Stimulated activated naive CD8-positive, alpha-beta T cell treated with anti-CD3 and anti-CD28 coated beads, Interleukin-15, Interleukin-2, amounts not matched to agents 100 U/mL and 50 U/mL, for 24 hours (primary cell): ENCODE measurements around the gene THSD7B.

Experiments
- ATAC-seq: fragments of 150-1000 bp; cut with Tn5 transposase; one replicate; pipeline ENCODE4 v1.10.0; 2021
- DNase-seq: peaks from one replicate; pipeline ENCODE4 v3.0.0; 2021

Gene THSD7B

DNA sequence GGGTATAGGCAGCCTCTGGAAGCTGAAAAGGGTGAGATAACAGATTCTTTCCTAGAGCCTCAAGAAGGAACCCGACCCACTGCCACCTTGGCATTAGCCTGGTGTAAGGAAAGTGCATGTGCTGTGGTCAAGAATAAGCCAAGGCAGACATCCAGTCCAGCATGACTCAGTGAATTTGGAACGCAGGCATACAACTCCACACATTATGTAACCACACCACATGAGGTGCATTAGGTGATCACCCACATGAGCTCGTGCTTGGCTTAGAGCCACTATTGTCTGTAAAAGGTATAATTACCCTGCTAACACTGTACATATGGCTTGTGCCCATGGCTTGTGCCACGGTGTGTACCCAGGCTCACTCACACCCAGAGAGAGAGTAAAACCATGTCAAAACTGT, 615.3 kb downstream of the THSD7B start:
- ATAC-seq: no peak
- no peak for DNase-seq

DNA sequence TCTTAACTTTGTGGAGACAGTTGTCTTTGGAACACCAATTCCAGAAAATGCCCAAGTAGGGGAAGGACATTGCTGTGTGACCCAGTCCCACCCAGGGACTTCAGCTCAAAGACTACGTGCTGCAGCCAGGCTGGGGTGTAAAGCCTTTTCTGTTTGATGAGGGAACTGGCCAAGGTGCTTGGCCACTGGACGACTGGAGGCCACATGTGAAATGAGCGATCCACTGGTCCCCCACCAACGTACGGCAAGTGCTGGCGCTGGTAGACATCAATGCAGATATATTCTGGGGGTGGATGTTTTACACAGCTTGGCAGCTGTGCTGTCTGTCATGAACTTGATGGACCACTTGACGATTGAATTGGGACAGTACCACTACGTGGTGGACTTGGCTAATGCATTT, 616.4 kb downstream of the THSD7B start:
- no peak for ATAC-seq

DNA sequence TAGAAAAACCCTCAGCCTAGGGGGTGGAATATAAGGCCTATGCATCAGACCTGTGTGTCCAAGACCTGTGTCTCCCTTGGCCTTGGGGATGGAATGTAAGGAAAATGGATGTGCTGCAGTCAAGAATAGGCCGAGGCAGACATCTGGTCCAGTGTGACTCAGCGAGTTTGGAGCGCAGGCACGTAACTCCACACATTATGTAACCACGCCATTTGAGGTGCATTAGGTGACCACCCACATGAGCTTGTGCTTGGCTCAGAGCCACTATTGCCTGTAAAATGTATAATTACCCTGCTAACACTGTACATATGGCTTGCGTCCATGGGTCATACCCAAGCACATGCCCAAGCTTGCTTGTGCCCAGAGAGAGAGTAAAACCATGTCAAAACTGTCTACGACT, 618.0 kb downstream of the THSD7B start:
- no peak for DNase-seq
- no peak for ATAC-seq

More for the DNA sequence above, 616.4 kb downstream of the THSD7B start:
- DNase-seq: no peak

DNA sequence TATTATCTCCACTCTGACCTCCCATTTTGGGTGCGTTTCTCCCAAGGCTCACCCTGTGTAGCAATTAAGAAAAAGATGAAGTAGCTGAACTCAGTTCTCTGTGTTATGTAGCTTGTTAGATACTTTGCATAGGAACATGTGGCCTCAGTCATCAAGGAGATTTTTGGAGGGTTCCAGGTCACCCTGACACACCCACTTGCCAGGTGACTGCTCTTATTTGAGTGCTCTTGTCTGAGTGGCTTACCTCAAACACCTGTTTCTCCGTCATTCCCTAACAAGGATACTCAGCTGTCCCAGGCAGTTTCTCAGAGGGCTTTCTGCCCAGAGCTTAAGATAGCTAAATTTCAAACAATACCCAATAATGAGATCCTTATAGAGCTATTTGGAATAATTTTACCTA, 621.7 kb downstream of the THSD7B start:
- ATAC-seq: no peak

DNA sequence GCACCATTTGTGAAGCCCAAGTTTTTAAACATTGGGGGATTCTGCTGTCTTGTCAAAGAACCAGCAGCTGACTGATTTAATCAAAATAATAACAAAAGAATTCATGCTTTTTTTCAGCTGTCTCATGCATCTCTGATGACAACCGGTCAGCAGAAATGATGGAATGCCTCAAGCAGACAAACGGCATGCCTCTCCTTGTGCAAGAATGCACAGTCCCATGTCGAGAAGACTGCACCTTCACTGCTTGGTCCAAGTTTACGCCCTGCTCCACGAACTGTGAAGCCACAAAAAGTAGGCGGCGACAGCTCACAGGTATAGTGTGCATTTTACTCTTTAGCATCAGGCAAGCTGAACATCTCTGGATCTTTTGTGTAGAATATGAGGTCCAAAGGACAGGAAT, 640.2 kb downstream of the THSD7B start:
- ATAC-seq: no peak

More for the DNA sequence above, 621.7 kb downstream of the THSD7B start:
- no peak for DNase-seq

DNA sequence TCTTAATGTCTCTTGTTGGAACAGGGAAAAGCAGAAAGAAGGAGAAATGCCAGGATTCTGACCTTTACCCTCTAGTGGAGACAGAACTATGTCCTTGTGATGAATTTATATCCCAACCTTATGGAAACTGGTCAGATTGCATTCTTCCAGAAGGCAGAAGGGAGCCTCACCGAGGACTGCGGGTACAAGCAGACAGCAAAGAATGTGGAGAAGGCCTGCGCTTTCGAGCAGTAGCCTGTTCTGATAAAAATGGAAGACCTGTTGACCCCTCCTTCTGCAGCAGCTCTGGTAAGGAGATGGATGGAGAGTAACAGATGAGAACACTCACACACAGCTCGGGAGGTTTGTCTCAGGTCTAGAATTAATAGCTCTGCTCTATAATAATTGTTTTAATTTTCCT, 646.2 kb downstream of the THSD7B start:
- ATAC-seq (no peak), DNase-seq (no peak)

More for the DNA sequence above, 640.2 kb downstream of the THSD7B start:
- no peak for DNase-seq

DNA sequence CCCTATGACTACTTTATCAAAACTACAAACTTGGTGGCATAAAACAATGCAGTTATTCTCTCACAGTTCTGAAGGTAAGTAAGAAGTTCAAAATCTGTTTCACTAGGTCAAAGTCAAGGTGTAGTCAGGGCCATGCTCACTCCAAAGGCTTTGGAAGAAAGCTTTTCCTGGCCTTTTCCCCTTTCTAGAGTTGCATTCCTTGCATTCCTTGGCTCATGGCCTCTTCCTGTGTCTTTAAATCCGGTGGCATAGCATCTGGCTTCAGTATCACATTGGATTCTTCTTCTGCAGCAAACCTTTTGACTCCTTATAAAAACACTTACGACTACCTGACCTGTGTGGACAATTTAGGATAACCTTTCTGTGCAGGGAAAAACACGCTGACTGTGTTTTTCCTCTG, 655.4 kb downstream of the THSD7B start:
- DNase-seq: no peak
- no peak for ATAC-seq

DNA sequence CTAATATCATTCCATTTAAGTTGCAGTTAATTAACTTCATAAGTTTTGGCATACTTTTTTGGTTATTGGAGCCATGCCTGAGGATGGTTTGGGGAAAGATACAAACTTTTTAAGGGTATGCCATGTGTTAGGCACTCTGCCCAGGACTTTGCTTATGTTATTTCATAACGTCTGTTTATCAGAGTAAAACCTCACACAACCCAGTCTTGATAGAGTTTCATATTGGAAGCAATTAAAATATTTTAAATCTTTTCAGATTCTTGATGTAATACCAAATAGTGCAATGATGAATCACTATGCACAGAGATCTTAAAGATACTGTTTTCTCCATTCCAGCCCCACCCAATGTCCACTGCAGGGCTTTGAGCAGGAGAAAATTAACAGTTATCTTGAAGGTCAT, 669.8 kb downstream of the THSD7B start:
- DNase-seq (no peak), ATAC-seq (no peak)

DNA sequence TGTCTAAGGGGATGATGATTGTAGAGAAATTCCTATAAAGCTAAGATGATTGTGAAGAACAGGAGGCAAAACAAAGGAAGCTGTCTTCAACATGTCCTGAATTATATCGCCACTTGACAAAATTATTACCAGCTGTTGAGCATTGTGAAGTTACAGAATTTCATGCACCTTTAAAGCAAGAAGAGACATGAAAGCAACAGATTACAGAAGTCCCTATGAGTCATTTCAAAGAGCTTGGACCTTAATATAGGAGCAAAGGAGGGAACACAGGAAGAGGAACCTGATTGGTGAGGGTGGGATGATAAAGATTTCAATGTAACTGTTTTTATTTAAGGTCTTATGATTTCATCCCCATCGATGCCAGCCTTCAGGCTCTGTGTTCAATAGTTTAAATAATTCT, 672.0 kb downstream of the THSD7B start:
- no peak for ATAC-seq
- no peak for DNase-seq

DNA sequence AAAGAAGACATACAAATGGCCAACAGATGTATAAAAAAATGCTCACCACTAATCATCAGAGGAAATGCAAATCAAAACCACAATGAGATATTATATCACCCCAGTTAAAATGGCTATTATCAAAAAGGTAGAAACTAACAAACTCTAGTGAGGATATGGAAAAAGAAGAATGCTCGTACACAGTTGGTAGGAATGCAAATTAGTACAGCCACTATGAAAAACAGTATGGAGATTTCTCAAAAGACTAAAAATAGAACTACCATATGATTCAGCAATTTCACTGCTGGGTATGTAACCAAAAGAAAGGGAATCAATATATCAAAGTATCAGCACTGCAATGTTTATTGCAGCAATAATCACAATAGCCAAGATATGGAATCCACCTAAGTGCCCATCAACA, 679.6 kb downstream of the THSD7B start:
- no peak for ATAC-seq
- DNase-seq: no peak

DNA sequence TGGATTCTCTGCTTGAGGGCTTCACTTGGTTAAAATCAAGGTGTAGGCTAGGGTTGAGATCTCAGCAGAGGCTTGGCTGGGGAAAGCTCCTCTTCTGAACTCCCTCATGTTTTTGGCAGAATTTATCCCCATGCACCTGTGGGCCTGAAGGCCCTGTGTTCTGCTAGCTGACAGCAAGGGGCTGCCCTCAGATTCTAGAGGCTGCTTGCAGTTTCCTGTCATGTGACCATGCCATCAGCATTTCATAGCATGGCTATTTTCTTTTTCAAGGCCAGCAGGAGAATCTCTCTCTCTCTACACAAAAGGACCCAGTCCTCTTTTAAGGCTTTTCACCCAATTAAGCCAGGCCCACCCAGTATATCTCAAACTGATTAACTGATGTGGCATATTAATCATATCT, 684.1 kb downstream of the THSD7B start:
- no peak for ATAC-seq
- DNase-seq: no peak

DNA sequence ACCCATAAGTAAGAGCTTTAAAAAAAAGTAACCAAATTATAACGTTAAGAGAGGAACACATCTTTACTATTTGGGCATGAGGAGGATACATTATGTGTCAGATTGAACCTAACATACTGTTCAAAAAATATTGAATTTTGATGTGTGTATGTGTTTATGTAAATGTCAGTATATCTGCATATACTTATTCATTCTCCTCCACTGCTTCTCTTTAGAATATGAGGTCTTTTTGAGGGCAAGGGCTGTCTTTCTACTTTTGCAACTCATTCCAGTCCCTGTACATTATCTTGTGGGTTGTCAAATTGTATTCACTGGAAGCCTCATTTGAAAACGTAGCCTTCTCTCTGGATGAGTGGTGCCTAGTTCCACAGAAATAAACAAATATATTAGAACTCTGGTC, 689.5 kb downstream of the THSD7B start:
- ATAC-seq: no peak
- DNase-seq: no peak

DNA sequence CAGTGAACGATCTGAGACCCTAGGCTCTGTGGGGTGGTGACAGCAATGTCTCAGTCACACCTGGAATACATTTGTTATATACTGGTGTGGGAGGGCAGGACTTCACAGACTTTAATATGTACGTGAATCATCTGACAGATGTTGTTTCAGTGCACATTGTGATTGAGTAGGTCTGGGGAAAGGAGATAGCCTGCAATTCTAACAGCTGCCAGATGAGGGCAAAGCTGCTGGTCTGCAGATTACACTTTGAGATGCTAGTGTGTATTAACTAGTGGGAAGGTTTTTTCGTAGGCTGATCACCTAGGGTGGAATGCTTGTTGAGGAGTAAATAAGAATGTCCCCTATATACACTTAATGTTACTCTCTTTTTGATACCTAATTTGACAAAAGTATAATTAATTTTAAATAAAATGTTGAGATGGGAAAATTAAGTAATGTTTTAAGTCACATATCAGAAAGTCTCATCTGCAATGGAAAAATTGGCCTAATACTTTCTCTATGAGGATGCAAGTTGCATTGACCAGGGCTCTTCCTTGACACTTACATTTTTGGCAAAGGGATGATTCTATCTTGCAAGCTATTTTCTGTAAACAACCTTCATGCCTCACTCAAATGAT, 702.0 kb downstream of the THSD7B start:
- ATAC-seq: no peak
- DNase-seq: no peak

DNA sequence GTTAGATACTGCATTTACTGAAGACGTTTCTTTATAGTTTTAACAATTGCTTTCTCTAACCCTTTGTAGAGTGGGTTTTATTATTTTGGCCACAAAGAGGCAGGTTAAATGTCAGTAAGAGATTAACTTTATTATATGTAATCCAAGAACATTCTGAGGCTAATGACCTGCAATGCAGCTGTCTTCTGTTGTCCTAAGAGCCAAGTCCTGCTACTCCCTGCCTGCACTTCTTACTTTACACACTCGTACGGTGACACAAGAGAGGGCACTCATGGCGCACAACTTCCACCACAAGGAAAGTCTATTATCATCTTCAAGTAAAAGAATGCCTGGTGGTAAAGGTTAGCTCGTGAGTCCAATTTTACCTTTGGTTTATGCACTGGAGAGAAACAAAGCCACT, 727.9 kb downstream of the THSD7B start:
- no peak for ATAC-seq
- DNase-seq: no peak

DNA sequence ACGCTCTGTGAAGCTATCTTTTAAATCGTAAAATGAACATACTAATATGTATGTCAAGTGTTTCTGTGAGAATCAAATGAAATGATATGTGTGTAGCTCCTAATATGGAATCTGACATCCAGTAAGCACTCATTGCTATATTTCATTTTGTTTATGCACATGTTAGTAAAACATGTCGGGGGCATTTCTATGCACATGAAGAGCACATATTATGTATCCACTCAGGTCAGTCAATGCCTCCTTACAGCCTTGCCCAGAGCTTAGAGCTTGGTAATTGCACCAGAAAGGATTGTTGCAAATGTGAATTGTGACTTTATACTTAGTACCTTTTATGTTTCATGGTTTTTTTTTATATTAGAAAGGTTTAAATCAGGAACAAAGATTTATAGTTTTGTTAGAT, 735.3 kb downstream of the THSD7B start:
- no peak for DNase-seq
- ATAC-seq: no peak

DNA sequence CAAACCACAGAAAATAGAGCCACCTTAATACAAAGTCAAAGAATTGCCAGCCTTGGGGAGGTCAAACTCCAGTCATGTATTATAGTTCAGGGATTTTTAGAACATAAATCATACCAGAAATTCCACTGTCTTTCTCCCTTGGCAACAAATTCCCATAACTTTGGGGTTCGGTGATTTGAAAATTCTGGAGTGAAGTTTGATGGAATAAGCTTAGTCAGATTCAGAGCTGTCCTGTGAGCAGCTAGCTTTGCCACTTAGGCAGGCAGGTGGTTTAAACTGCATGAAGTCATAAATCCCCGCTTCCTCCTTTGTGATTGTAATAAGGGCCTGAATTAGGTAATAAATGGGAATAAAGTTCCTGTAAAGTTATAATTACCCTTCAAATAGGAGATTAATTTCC, 741.9 kb downstream of the THSD7B start:
- no peak for ATAC-seq
- DNase-seq: no peak

DNA sequence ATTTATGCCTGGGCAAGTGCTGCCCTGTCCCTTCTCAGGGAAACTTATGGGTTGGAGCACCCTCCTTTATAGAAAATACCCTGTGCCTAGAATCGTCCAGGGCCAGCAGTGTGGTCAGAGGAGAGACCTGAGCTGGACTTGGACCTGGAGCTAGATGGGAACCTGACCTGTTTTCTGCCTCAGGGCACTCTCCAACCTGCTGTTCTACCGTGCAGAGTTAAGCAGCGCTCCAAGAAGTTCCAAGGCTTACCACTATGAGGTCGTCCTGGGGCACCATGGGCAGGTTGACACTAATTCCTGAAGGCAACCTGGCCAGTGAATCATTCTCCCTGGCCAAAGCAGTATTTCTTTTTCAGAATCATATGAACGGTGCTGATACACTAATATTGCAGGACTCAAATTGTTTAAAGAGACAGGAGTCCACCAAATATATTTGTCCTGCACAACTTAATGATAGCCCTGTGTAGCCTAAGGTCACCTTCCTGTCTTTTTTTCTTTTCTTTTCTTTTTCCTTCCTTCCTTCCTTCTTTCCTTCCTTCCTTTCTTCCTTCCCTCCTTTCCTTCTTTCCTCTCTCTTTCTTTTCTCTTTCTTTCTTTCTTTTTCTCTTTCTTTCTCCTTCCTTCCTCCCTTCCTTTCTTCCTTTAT, 743.5 kb downstream of the THSD7B start:
- no peak for DNase-seq
- no peak for ATAC-seq

DNA sequence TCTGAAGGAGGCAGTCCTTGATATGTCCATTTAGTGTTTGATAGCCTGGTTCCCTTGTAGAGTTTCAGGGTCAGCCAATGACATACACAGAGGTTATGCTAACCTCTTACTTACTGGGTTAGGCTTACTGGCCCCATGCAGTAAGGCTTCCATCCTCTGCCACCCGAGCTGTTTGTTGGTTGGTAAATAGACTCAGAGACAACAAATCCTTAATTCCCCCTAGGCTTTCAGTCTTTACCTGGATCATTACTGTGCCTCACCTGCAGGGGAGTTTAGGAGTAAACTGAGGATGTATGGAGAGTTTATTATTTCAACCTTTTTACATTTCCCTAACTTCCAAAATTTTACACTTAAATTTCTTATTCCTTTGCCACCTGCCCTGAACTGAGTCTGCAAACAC, 746.2 kb downstream of the THSD7B start:
- ATAC-seq: no peak
- no peak for DNase-seq

DNA sequence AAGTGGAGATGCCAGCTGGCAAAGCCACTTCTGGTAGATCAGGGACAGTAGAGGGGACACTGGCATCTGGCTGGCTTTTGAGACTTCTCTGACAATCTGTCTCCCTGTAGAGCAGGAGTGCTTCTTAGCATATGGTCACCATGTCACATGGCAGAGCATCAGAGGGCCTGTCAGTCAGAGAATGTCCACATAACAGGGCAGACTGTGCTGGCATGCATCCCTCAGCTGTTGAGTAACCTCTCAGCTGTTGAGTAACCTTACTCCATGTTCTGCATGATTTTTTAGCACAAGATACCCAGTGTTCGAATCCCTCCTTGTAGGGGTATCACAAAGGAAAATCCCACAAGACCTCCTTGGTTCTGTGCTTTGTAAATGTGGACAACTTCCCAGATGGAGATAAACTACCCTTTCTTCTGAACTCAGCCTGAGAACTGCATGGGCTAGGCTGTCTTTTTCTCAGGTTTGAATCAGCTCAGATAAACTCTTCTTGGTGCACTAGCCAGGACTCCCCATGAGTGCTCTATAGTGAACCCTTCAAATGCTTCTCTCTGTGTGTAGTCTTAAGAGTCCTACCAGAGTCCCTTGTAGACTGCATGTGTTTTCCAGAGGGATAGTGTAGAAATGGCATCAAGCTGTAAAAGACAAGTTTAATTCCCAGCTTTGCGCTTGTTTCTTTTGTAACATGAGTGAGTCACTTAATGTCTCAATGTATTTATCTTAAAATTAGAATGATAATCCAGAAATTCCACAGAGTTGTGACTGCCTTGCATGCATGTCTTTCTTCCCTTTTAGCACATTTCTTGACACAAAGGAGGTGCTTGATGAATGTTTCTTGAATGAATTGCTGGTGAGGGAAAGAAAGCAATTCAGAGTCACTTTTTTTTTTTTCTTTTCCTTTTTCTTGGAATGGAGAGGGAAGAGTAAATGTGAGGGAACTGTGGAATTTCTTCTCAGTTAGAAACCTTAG, 756.6 kb downstream of the THSD7B start:
- no peak for ATAC-seq
- no peak for DNase-seq

DNA sequence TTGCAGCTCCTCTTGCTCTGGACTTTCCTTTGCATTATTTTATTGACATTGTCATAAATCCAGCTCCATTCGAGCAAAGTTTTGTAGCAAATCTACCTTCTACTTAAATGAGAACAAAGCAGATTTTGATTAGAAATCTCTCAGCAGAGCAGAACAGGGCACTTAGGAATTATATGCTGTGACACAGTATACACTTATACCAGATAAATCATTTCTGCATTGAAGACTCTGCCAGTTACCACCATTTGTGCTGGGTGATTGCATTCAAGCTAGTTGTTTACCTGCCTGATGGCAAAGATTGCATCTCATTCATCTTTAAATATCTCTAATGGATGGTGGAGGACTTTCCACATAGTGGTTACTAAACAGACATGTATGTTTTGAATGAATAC, 757.3 kb downstream of the THSD7B start:
- no peak for ATAC-seq
- DNase-seq: no peak

DNA sequence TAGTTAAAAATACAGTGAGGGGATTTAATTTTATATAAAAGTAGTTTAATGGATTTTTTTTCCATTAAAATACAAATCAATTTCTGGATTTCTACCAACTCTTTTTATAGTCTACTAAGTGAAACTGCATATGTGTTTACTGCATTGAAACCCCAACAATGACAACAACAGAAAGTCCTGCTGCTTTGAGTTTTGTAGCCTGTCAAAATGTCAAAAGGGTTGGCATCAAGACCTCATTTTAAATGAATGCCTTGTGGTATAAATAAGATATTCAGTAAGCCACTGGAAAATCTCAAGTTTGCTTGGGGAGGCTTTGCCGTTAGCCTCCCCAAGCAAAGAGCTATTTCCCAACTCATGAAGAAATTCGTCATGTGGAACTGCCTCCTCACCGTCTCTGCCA, 758.6 kb downstream of the THSD7B start:
- no peak for DNase-seq
- no peak for ATAC-seq

DNA sequence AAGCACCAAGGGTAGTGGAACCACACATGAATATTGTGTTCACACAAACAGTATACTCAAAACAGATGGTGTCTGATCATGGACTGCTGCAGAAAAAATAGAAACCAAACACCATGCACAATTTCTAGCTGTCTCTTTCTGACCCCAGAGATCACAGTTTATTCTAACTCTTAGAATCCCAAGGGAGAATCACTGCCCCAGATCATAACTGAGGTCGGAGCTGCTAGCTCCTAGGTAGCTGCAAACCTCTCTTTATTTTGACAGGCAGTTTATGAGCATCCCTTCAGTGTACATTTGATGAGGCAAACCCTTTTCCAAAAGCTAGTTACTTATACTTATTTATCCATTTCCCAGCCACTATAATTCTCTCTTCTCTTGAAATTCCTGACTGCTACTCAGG, 759.8 kb downstream of the THSD7B start:
- DNase-seq (no peak), ATAC-seq (no peak)

DNA sequence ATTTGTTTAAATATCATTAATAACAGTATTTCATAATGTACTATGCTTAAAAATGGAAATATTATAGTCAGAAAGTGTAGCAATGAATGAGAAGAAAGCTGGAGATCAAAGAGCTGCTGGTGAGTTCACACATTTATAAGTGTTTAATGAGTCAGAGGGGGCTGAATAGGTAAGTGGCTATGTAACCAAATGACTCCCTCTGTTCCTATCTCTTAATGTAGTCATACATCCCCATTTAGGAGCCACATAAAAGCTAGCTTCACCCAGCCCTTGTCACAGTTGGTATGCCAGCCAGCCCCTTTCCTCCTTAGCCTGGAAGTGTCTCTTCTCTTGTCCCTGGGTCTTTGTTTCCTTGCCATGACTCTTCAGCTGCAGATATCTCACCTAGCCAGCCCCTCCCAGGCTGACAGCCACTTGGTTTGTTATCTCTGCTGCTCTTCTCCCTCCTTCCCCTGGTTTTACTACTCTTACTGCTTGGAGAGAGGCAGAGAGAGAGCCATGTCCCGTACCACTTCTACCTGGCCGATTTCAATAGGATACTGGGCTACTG, 760.4 kb downstream of the THSD7B start:
- ATAC-seq (no peak), DNase-seq (no peak)
